ENCODE results near the gene EPG5.
"Not testable (repeated sequence)": the region's sequence is repeated elsewhere in the genome, so short reads cannot be mapped to it uniquely, and the experiment has no call there.

GRCh38 chr18:45959484-45959883, 7.6 kb downstream of the EPG5 start:
- TF ChIP-seq CTCF (conservative IDR thresholded peaks at IDR 0.05; ENCODE audit: low read depth, low read length); EZH2 (IDR thresholded peaks at IDR 0.05; ENCODE audit: borderline replicate concordance, low read depth, low read length, poor library complexity, severe bottlenecking): not testable (repeated sequence)
